Hepatocyte (in vitro differentiated cells): ENCODE measurements around the gene TRAF3IP1. TPM values are rescaled to one million over a fixed set of nuclear protein-coding genes. Genes with fewer than 3 reads are reported as not detected.
"Not testable (repeated sequence)": the region's sequence is repeated elsewhere in the genome, so short reads cannot be mapped to it uniquely, and the experiment has no call there.

Experiments
- DNase-seq: peaks from one replicate; pipeline ENCODE4 v3.0.0-alpha.2; 2016; ENCODE audit warnings: low spot score
- H2AFZ ChIP-seq: fragments of 200-600 bp; sonication (generic); 2 replicates; pipeline ENCODE4 v1.6.0; 2016; ENCODE audit warnings: antibody characterized with exemption, mild to moderate bottlenecking
- H3K27ac ChIP-seq: fragments of 200-600 bp; sonication (generic); 2 replicates; pipeline ENCODE4 v1.5.1; 2016; ENCODE audit warnings: mild to moderate bottlenecking
- H3K27me3 ChIP-seq: fragments of 200-600 bp; sonication (generic); 2 replicates; pipeline ENCODE4 v1.6.1; 2016
- H3K36me3 ChIP-seq: fragments of 200-600 bp; sonication (generic); replicated peaks from 2 replicates; pipeline ENCODE4 v1.5.1; 2016; ENCODE audit warnings: low read depth; ENCODE audit not compliant: insufficient read depth
- H3K4me1 ChIP-seq: fragments of 200-600 bp; sonication (generic); 2 replicates; pipeline ENCODE4 v1.5.1; 2016; ENCODE audit warnings: mild to moderate bottlenecking, moderate library complexity; ENCODE audit not compliant: insufficient read depth
- H3K4me2 ChIP-seq: fragments of 200-600 bp; sonication (generic); 2 replicates; pipeline ENCODE4 v1.6.0; 2016
- H3K4me3 ChIP-seq: fragments of 200-600 bp; sonication (generic); 2 replicates; pipeline ENCODE4 v1.5.1; 2016; ENCODE audit warnings: mild to moderate bottlenecking
- H3K79me2 ChIP-seq: fragments of 200-600 bp; sonication (generic); 2 replicates; pipeline ENCODE4 v1.6.0; 2017; ENCODE audit warnings: mild to moderate bottlenecking
- H3K9me2 ChIP-seq: fragments of 200-600 bp; sonication (generic); replicated peaks from 2 replicates; pipeline ENCODE4 v1.6.0; 2017; ENCODE audit warnings: mild to moderate bottlenecking; ENCODE audit not compliant: insufficient read depth
- H3K9me3 ChIP-seq: fragments of 200-600 bp; sonication (generic); 2 replicates; pipeline ENCODE4 v1.5.1; 2016; ENCODE audit warnings: low read depth, mild to moderate bottlenecking
- H4K20me1 ChIP-seq: fragments of 200-600 bp; sonication (generic); 2 replicates; pipeline ENCODE4 v1.6.0; 2016; ENCODE audit warnings: mild to moderate bottlenecking; ENCODE audit not compliant: insufficient read depth, poor library complexity, severe bottlenecking
- CTCF ChIP-seq: fragments of 200-600 bp; sonication (generic); IDR thresholded peaks from 2 replicates; pipeline ENCODE4 v1.5.1; 2016; ENCODE audit warnings: antibody characterized with exemption, mild to moderate bottlenecking; ENCODE audit not compliant: poor library complexity
- EZH2 ChIP-seq: fragments of 200-600 bp; sonication (generic); IDR thresholded peaks from 2 replicates; pipeline ENCODE4 v1.6.1; 2016; ENCODE audit warnings: antibody characterized with exemption, mild to moderate bottlenecking, borderline replicate concordance
- EZH2phosphoT487 ChIP-seq: fragments of 200-600 bp; sonication (generic); IDR thresholded peaks from one replicate; pipeline ENCODE4 v1.6.1; 2018; ENCODE audit warnings: antibody characterized with exemption, mild to moderate bottlenecking, low read depth, moderate library complexity; ENCODE audit not compliant: unreplicated experiment, severe bottlenecking
- WGBS: methylation state at CpG from one replicate; pipeline ENCODE4 v1.1.6; 2016; ENCODE audit warnings: low lambda C conversion rate; ENCODE audit errors: missing lambda C conversion rate; 5-methylcytosine and 5-hydroxymethylcytosine counted together
- polyA plus RNA-seq: library from polyadenylated mRNA; unstranded; fragments of >200 nt; fragmentation: Nextera tagmentation; extraction: Ambion mirVana; gene quantifications from 2 replicates; pipeline ENCODE4 v1.2.1, GENCODE V29; 2016
- total RNA-seq: library from RNA; depleted of rRNA; stranded (reverse); fragments of >200 nt; gene quantifications from 2 replicates; pipeline ENCODE4 v1.2.3, GENCODE V29; 2014

TRAF3IP1 gene
- total and polyA plus RNA-seq, 2 experiments from 2014 or later, result 9.0 to 9.1 TPM

GRCh38 chr2:238308177-238308576 is 12.1 kb upstream of the TRAF3IP1 start:
- no peaks in the 10 kb centered on the region for H3K36me3 ChIP-seq
- DNase-seq, result no peak
- H3K27ac ChIP-seq, result no peak overlapping the region
- H3K9me3 ChIP-seq, result no peaks in the 10 kb centered on the region
- H3K4me1 ChIP-seq, result no peaks in the 10 kb centered on the region
- TF ChIP-seq EZH2 (no peak), CTCF (no peak), EZH2phosphoT487 (no peak)
- no peak overlapping the region for H3K4me3 ChIP-seq
- no peak overlapping the region for H3K4me2 ChIP-seq
- H3K9me2 ChIP-seq, result no peaks in the 10 kb centered on the region
- no peaks in the 10 kb centered on the region for H3K79me2 ChIP-seq
- H3K27me3 ChIP-seq, result no peaks in the 10 kb centered on the region
- H4K20me1 ChIP-seq, result no peaks in the 10 kb centered on the region
- H2AFZ ChIP-seq, result no peak overlapping the region
- 68% methylated on average over 2 of the region's 2 CpGs for WGBS

GRCh38 chr2:238310721-238311120 is 9.6 kb upstream of the TRAF3IP1 start:
- H3K79me2 ChIP-seq, H3K27me3 ChIP-seq, H2AFZ ChIP-seq, DNase-seq, H4K20me1 ChIP-seq, H3K36me3 ChIP-seq, H3K9me3 ChIP-seq, H3K27ac ChIP-seq, H3K4me3 ChIP-seq, H3K4me2 ChIP-seq, H3K4me1 ChIP-seq, H3K9me2 ChIP-seq: not testable (repeated sequence)
- WGBS, result 93% methylated on average over 14 of the region's 14 CpGs

GRCh38 chr2:238313289-238313990 is 6.9 kb upstream of the TRAF3IP1 start:
- WGBS, result 92% methylated on average over 8 of the region's 8 CpGs
- TF ChIP-seq CTCF, result no peak
- no peak for TF ChIP-seq EZH2phosphoT487
- DNase-seq, result no peak
- Histone ChIP-seq H3K4me1 (no peaks in the 10 kb centered on the region), H3K27me3 (no peaks in the 10 kb centered on the region), H4K20me1 (no peaks in the 10 kb centered on the region), H2AFZ (no peak overlapping the region), H3K4me3 (no peak overlapping the region), H3K9me2 (no peaks in the 10 kb centered on the region), H3K36me3 (no peaks in the 10 kb centered on the region), H3K4me2 (no peak overlapping the region), H3K27ac (no peak overlapping the region), H3K9me3 (no peaks in the 10 kb centered on the region), H3K79me2 (no peaks in the 10 kb centered on the region)

GRCh38 chr2:238313991-238314350 is 6.3 kb upstream of the TRAF3IP1 start:
- H3K79me2 ChIP-seq, result no peaks in the 10 kb centered on the region
- TF ChIP-seq CTCF (no peak), EZH2 (no peak), EZH2phosphoT487 (no peak)
- H3K4me2 ChIP-seq, result no peak overlapping the region
- no peaks in the 10 kb centered on the region for H3K9me3 ChIP-seq
- H3K36me3 ChIP-seq, result no peaks in the 10 kb centered on the region
- no peaks in the 10 kb centered on the region for H3K4me1 ChIP-seq
- H3K27me3 ChIP-seq, result no peaks in the 10 kb centered on the region
- 80% methylated on average over 2 of the region's 2 CpGs for WGBS
- no peak overlapping the region for H3K27ac ChIP-seq
- no peak for DNase-seq
- no peak overlapping the region for H2AFZ ChIP-seq
- no peaks in the 10 kb centered on the region for H3K9me2 ChIP-seq
- H3K4me3 ChIP-seq, result no peak overlapping the region
- no peaks in the 10 kb centered on the region for H4K20me1 ChIP-seq
